ENCODE data around the gene PDE6A. TPM values are rescaled to one million over a fixed set of nuclear protein-coding genes. Genes with fewer than 3 reads are reported as not detected.

PDE6A gene
- total and polyA plus RNA-seq, 2 of the 8 experiments (the other 6 are each of a cell fraction or from before 2014, with no cell fraction given), result not detected

GRCh38 chr5:149988126-149988525, 43.5 kb upstream of the PDE6A start (continued):
- no peak for TF ChIP-seq CTCF (IDR thresholded peaks at IDR 0.05; ENCODE audit: control extremely low read depth in 1 of 3, insufficient read depth in 1 of 3, low read depth in 1 of 3, low read length in 3 of 3)
- no peak for TF ChIP-seq ASH2L (IDR thresholded peaks at IDR 0.05; ENCODE audit: low read length)
